Measurements from ENCODE around the gene PTCSC3. TPM values are rescaled to one million over a fixed set of nuclear protein-coding genes. Genes with fewer than 3 reads are reported as not detected.
"Not testable (repeated sequence)": the region's sequence is repeated elsewhere in the genome, so short reads cannot be mapped to it uniquely, and the experiment has no call there.

PTCSC3 gene
- polyA plus RNA-seq, 4 donors: 0.19 to 0.96 (median 0.39) TPM

DNA sequence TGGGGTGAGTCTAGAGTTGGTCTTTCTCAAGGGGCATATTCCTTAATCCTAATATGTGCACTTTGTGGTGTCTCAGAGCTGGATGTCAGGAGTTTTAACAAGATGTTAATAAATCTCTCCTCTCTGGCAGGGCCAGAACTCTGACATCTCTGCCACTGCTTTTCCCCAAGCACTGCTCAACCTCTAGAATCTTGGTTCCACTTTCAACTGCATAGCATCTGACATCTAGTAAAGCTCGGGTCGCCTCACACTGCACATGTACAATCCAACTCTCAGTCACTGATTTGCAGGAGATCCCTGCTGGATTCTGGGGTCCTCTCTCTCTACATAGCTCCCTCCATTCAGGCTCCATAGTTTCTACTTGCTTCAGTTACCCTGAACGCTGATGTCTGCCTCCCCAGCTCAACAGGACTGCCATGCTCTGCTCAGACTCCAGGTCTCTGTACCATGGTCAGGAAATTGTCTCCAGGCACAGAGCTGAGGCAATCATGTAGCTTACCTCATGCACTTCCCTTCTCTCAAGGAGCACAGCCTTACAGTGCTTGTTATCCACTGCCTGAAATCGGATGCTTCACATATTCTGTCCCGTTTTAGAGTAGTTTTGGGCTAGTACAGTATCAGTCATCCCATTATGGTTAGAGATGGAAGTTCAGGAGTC is 1.6 kb downstream of the PTCSC3 start:
- DNase-seq (ENCODE audit: low read depth in 4 of 4, low spot score in 2 of 4): no peak

DNA sequence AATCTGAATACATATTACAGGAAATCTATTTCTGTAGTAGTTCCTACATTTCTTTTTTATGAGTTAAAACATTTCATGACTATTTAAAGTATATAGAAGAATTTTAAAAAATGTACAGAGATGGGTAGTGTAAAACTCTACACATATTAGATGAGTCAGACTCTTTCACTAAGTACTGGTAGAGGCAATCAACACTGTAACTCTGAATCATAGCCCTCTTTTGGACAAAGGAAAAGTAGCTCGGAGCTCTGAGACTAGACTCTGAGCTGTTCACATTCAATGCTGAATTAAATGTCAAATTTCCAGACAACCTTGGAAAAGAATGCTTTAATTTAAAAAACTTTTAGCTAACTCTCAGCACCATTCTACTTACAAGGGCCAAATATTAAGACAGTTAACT is 3.4 kb downstream of the PTCSC3 start:
- DNase-seq (ENCODE audit: low read depth in 4 of 4, low spot score in 2 of 4): no peak

DNA sequence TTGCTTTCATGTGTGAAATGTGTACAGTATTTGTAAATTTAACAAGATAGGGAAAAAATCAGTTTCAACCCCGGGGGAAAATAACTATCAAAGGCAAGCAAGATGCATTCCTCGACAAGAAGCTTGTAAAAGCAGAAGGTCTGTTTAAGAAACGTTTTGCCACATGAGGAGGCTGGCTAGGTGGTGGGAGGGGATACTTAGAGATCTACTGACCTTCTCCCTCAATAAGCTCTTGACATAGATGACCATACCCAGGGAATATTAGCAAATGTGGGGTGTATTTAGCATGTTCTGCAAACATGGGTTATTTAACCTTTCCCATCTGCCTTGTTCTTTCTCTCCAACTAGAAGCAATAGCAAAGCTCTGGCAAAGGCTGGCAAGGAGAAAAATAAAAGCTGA is 4.9 kb downstream of the PTCSC3 start:
- DNase-seq (ENCODE audit: low read depth in 4 of 4, low spot score in 2 of 4): no peak

DNA sequence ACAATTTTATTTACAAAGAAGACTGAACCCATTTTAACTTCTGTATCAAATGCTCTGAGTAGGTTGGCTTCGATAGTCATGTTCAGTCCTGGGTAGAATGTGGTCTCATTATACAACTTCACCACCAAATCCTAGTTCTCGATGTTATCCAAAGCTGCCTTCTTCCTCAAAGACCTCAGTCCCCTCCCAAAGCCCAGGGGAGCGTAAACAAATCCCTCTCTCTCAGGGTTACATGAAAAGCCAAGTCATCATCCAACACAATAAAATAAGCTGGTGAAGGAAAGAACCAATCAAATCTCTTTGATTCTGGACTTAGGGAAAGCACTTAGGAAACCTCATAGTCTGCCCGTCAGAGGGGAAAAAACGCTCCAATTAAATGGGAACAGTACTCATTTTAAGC is 9.1 kb downstream of the PTCSC3 start:
- DNase-seq (ENCODE audit: low read depth in 4 of 4, low spot score in 2 of 4): no peak

DNA sequence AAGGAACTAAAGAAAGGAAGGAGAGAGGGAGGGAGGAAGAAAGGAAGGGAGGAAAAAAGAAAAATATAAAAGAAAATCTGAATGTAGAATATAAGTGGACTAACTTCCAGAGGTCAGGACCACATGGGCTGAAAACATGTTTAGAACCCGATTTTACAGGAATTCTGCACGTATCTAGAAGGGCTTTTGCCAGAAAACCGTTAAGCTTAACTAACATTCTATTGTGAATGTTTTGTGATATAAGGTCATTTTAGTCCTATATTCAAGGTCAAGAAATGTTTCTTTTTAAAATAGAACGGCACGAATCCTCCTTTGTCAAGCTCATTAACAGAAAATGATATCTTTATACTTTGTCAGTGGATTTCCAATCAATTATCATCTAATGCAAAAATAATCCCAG is 13.1 kb downstream of the PTCSC3 start:
- DNase-seq (ENCODE audit: low read depth in 4 of 4, low spot score in 2 of 4): no peak

DNA sequence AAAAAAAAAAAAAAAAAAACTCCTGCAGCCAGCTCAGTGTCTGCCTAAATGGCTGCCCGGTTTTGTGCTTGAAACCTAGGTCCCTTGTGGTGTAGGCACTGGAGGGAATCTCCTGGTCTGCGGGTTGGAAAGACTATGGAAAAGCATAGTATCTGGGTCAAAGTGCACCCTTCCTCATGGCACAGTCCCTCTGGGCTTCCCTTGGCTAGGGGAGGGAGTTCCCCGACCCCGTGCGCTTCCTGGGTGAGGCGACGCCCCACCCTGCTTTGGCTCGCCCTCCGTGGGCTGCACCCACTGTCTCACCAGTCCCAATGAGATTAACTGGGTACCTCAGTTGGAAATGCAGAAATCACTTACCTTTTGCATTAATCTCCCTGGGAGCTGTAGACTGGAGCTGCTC is 14.3 kb downstream of the PTCSC3 start:
- DNase-seq (ENCODE audit: low read depth in 4 of 4, low spot score in 2 of 4): no peak

DNA sequence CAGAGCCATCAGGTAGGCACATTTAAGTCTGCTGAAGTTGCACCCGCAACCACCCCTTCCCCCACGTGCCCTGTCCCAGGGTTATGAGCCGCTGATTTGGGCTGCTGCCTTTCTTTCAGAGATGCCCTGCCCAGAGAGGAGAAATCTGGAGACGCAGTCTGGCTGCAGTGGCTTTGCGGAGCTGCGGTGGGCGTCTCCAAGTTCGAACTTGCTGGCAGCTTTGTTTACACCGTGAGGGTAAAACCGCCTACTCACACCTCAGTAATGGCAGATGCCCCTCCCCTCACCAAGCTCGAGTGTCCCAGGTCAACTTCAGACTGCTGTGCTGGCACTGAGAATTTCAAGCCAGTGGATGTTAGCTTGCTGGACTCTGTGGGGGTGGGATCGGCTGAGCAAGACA is 14.7 kb downstream of the PTCSC3 start:
- DNase-seq (ENCODE audit: low read depth in 4 of 4, low spot score in 2 of 4): no peak

DNA sequence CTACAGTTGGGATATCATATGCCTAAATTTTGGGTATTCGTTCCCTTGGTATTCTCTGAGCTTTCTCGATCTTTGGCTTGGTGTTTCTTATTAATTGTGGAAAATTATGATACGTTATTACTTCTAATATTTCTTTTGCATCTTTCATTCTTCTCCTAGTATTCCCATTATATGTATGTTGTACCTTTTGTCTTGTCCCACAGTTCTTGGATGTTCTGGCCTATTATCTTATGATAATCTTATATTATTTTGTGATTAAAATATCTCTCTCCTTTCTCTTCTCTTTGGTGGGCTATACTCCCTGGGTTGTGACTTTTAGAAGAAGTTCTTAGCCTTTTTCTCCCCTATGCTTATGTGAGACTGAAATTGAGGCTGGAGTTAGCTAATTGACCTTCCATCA is 25.2 kb downstream of the PTCSC3 start:
- DNase-seq (ENCODE audit: low read depth in 4 of 4, low spot score in 2 of 4): no peak

DNA sequence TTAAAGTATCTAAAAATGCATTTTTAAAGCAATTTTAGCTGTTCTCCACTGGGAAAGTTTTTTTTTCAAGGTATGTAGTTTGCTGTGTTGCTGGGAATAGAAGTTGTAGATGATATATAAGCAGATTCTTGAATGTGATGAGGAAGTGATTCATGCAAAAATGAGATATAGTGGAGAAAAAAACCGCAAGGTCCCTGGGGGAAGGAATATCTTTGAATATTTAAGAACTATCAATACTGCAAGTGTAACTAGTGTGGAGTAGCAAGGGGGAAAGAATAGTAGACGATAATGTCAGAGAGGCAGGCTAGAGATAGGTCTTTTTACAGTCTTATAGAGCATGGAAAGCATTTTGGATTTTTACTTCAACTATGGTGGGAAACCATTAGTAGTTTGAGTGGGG is 42.5 kb downstream of the PTCSC3 start:
- no peak for DNase-seq (ENCODE audit: low read depth in 4 of 4, low spot score in 2 of 4)

DNA sequence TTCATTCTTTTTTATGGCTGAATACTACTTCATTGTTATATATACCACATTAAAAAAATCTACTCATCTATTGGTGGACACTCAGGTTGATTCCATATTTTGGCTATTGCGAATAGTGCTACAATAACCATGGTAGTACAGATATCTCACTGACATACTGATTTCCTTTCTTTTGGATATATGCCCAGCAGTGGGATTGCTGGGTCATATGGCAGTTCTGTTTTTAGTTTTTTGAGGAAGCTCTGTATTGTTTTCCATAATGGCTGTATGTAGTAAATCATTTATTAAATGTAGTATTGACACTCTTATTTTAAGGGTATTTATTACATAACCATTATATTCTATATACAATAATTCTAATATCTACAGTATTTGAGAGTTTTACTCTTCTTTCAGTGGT is 43.7 kb downstream of the PTCSC3 start:
- no peak for DNase-seq (ENCODE audit: low read depth in 4 of 4, low spot score in 2 of 4)

DNA sequence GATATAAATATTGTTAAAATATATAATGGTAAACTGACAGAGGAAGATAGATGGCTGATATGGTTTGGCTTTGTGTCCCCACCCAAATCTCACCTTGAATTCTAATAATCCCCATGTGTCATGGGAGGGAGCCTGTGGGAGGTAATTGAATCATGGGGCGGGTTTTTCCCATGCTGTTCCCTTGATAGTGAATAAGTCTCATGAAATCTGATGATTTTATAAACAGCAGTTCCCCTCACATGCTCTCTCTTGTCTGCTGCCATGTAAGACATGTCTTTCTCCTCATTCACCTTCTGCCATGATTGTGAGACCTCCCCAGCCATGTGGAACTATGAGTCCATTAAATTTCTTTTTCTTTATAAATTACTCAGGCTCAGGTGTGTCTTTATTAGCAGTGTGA is 46.3 kb downstream of the PTCSC3 start:
- DNase-seq (ENCODE audit: low read depth in 4 of 4, low spot score in 2 of 4): no peak

DNA sequence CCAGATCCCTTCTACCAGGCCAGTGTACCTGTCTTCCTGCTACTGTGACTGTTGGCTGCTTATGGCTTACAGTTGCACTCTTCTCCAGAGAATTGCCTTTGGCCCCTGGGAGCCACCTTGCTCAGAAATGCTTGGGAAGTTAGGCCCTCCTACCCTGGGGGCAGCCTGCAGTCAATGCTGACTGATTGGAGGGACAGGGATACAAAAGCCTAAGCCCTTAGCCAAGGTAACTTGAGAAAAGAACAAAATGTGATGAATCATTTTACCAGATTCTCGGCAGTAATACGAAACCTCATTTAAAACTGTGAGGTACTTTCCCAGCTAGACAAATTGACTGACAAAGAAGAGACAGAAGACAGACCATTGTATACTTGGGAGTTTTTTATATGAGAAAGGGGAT is 47.3 kb downstream of the PTCSC3 start:
- DNase-seq (ENCODE audit: low read depth in 4 of 4, low spot score in 2 of 4): no peak

DNA sequence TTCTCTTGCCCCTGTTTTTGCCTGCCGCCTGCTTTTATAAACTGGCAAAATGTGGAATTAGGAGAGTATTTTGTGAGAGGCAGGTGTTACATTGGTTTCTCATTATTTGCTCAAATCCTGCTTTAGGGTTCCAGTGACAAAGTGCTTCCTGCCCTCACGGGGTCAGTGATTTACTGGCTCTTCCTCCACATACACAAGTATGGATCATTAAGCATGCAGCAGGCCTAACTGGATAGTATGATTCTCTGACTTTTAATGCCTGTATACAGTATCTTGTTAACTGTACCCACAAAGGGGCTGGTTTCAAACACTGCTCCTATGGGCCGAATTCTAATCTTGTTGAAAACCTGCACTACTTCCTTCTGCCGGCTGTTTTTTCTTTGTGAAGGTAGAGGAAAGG is 63.2 kb downstream of the PTCSC3 start:
- peak in 2 of 4 donors; percentile 49 to 55 for DNase-seq (ENCODE audit: low read depth in 4 of 4, low spot score in 2 of 4)

DNA sequence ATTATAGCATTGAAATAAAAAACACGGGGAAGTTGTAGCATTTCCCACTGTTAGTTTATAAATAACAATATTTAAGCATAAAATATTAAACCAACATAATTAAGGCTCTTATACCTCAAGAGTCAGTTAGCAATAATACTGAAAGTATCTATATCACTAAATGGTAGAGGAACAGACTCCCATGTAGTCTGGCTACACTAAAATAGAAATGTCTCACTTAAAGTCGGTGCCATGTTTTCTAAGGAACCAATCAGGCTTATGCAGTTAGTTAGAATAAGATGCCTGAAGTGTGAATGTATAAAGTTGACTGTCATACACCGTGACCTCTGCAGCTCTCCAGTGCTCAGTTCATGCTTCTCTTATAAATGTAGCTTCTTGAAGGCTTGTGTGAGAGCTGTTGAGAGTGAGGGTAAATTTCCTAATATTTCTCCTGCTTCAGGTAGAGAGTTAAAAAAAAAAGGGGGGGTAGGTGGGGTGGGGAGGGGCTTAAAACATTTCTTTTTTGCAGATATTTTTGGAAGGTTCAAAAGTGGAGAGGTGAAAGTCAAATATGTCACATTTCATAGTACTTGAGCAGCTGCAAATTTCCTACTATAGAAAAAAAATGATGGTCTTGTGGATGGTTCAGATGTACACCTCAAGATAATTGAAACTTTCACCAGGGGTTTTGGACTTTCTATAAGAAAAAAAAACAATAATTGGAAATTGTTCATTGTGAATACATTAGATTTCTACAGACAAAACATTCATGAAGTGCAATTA is 64.5 kb downstream of the PTCSC3 start:
- no peak for DNase-seq (ENCODE audit: low read depth in 4 of 4, low spot score in 2 of 4)

DNA sequence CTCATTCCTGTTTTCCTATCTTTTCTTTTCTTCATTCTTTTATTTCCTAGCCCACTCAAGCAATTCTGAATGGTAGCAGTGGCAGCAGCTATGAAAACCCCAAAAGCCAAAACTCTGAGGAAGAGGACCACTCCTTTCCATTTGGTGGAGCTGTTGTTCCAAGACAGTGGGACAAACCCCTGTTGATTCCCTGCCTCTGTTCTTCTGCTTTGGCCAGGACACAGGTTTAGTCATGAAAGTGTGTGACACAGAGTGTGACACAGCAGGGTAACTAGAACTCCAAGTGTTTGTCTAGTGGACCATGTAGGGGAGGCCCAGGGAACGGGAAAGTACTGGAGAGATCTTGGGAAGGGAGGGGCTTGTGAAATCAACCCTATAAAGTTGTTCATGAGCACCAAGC is 71.1 kb downstream of the PTCSC3 start:
- peak in 1 of 4 donors; percentile 38 for DNase-seq (ENCODE audit: low read depth in 4 of 4, low spot score in 2 of 4)

DNA sequence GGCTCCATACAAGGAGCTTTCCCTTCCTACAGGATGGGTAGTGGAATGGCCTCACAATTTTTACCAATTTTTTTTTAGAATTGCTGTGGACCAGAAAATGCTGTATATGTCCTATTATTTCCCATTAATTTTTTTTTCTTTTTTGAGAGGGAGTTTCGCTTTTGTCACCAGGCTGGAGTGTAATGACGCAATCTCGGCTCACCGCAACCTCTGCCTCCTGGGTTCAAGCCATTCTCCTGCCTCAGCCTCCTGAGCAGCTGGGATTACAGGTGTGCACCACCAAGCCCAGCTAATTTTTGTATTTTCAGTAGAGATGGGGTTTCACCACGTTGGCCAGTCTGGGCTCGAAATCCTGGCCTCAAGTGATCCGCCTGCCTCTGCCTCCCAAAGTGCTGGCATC is 72.3 kb downstream of the PTCSC3 start:
- not testable (repeated sequence) for DNase-seq (ENCODE audit: low read depth in 4 of 4, low spot score in 2 of 4)

DNA sequence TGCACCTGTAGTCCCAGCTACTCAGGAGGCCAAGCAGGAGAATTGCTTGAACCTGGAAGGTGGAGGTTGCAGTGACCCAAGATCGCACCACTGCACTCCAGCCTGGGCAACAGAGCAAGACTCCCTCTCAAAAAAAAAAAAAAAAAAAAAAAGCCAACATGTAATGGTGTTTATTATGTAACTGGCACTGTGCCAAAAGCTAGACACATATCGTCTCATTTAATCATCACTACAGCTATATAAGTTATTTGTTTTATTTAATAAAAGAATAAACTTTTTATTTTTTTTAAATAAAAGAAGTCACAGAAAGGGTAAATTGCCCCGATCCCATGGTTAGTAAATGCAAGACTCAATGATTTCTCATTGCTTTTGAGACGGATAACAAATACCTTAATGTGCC is 76.9 kb downstream of the PTCSC3 start:
- no peak for DNase-seq (ENCODE audit: low read depth in 4 of 4, low spot score in 2 of 4)

DNA sequence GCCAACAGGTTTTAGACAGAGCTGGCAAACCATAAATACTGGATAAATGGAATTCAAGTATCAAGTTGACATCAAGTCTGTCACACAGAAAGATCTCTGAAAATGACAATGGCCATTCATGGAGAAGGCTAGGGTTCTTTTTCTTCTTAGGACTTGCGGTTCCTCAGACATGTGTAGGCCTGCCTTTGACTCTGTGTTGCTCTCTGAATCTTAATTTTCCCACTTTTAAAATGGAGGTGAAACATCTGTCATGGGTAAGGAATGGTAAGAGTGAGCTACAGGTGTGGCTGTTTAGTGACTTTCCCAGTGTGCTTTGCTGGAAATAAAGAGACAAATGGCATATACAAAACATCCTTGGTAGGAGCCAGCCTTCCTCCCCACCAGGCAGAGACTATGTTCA is 79.2 kb downstream of the PTCSC3 start:
- no peak for DNase-seq (ENCODE audit: low read depth in 4 of 4, low spot score in 2 of 4)

DNA sequence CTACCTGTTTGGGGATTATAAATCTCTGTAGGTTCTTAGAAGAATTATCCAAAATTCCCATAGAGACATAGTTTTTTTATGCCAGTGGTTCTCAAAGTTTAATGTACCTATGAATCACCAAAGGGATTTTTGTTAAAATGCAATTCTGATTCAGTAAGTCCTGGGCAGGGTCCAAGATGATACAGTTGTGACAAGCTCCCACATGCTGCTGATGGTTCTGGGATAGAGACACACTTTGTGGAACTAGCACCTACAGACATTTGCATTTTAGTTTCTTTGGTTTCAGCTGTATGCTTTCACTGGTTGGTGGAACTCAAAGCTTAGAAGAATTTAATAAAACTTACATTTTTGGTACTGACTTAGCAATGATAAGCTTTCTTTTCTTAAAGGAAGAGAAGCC is 80.4 kb downstream of the PTCSC3 start:
- DNase-seq (ENCODE audit: low read depth in 4 of 4, low spot score in 2 of 4): no peak

DNA sequence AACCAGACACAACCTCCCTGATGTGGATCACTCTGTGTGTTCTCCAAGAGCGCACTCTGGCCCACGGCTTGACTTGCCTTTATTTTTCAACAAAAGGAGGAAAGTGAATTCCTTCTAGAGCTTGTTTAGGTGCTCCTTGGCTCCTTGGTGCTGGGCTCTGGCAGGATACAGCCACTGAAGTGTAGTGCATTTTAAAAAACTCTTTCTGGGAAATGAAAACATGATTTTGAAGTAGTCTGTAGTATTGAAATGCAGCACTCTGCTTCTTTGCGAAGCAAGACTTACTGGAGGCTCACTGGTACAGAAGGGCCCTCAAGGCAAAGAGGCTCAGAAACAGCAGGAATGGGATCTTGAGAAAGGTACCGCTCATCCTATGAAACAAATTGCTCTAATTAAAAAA is 81.6 kb downstream of the PTCSC3 start:
- no peak for DNase-seq (ENCODE audit: low read depth in 4 of 4, low spot score in 2 of 4)

DNA sequence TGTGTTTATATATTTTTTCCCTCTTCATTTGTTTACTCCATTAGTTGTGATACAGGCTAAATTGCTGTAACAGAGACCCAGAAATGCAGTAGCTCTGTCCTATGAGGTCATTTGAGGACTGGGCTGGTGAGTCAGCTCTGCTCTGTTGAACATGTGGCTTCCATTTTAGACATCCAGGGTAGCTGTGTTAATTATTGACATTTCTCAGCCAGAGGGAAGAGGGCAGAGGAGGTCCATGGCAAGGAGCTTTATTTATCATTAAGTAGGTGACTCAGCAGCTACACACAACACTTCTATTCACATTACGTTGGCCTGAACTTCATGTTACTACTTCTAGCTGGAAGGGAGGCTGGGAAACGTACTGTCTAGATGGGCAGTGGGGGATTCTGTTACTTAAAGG is 85.4 kb downstream of the PTCSC3 start:
- DNase-seq (ENCODE audit: low read depth in 4 of 4, low spot score in 2 of 4): peak in 1 of 4 donors; percentile 46

DNA sequence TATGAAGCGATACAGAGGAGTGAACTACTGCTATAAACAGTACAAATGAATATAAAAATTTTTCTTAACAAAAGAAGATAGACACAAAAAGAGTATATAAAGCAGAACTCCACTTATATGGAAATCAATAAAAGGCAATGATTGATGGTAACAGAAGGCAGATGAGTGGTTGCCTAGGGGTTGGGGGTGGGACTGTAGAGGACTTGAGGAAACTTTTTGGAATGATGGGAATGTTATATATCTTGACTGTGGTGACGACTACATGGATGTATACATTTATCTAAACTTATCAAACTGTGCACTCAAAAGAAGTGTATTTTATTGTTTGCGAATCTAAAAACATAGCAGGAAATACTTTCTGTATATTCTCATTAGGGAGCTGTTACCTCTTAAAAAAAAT is 89.1 kb downstream of the PTCSC3 start:
- no peak for DNase-seq (ENCODE audit: low read depth in 4 of 4, low spot score in 2 of 4)

Measured in left renal cortex interstitium (tissue), 4 donors.